GM21786 (cell line): ENCODE measurements around the gene NTN4.
"Not testable (repeated sequence)": the region's sequence is repeated elsewhere in the genome, so short reads cannot be mapped to it uniquely, and the experiment has no call there.

Source experiments
- ATAC-seq: cut with Tn5 transposase; IDR thresholded peaks from one replicate; pipeline ENCODE4 v1.9.1; 2021; ENCODE audit not compliant: unreplicated experiment

The NTN4 gene

DNA sequence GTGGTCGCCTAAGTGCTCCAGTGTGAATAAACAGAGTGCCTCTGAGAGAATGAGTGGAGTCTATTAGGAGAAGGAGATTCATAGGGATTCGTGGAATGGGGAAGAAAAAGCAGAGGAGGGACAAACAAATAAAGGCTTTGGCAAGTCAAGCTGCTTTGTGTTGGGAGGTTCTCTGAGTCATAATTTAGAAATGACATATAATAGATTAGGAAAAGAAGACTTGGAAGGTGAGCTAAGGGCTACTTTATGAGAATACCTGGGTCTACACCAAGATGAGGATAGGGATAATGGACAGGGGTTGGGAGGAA, 6.4 kb upstream of the NTN4 start:
- no peak for ATAC-seq

DNA sequence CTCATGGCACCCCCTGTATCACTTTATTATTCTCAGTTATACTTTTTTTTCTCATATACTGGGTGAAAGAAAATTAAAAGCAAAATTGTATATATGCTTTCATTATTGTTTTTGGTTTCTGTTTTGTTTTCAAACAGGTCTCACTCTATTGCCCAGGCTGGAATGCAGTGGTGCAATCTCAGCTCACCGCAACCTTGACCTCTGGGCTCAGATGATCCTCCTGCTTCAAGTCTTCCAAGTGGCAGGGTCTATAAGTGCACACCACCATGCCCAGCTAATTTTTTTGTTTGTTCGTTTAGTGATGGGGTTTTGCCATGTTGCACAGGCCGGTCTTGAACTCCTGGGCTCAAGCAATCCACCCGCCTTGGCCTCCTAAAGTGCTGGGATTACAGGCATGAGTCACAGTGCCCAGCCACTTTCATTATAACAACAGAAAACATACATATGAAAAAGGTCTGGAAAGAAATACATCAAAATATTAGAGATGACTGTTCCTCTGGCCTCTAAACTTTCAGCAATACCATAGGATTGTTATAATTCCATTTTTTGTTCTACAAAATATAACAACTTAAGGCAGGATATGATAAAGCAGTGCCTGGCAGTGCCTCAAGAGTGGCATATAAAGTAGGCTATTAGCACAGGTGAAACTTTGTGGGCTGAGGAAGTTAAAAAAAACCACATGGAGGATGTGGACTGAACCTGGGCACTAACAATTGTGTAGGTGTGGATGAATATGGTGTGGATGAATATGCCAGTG, 5.8 kb upstream of the NTN4 start:
- ATAC-seq: no peak

DNA sequence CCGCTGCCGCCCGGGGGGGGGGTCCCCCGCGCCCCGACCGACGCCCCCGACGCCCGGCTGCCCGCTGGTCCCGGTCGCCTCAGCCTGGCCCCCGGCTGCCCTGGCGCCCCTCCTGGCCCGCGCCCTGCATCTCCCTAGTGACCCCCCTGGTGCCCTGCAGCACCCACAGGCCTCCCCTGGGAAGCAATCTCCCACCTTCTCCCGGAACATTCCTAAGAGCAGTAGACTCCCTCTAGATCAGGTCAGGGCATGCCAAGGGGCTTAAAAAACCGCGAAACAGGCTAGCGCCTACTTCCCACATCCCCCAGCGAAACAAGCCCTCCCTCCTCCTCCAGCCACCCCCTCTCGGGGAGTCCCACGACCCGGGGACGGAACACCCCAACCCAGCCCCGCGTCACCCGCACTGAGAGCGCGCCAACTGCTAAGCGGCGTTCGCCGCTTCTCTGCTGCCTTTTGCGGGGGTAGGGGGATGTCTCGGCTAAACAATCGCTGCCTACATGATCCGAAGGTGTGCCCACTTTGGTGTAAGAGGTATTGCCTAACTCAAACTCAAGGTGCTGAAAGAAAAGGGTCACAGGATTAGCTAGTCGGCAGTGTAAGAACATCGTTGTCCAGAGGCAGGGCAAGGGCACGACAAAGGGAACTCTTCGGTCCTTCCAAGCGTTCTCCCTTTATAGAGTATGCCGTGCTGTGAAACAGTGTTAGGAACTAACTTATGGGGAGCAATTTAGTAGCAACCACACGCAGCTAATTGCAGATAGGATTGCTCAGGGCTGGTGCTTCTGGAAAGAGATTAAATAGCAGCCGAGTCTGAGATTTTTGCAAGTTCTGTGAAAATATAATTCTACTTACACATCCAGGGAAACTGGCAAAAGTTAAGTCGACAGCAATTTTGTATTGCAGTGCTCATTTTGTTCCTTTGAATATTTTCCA, 619 bp upstream of the NTN4 start:
- ATAC-seq: no peak

DNA sequence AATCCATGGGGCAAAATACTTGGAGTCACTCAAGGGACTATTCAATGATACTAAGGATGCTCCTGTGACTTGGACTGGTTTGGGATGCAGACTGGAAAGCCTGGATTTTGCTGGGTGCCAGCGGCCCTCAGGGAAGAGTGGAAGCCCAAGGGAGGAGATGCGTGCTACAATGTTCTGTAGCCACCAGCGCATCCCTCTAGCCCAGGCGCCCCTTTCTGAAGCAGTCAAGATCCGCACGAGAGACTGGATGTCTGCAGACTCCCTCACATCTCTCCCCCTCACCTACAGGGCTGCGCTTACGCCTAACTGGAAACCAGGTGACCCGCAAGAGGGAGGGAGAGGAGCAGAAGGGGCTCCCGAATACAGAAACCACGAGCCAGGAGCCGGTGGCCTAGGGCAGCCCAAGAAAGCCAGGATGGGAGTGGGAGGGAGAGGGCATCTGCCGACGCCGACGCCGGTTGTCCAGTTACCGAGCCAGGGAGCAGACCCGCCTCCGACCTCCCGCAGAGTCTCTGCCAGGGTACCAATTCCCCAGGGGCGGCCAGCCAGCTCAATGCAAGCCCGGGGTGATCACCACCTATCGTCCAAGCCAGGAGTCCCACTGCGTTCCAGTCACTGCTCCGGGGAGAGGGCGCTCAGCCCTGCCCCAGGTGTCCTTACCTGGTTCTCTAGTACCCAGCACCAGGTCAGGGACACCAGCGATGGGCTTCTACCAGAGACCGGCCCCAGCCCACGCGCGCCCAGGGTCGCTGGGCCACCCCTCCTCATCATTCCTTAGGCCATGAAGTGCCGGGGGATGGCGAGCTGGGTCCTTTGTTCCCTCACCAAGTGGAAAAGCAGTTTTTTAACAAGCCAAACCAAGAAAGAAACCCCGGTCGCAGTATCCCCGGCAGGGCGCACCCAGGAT, 1.2 kb downstream of the NTN4 start:
- ATAC-seq: no peak

DNA sequence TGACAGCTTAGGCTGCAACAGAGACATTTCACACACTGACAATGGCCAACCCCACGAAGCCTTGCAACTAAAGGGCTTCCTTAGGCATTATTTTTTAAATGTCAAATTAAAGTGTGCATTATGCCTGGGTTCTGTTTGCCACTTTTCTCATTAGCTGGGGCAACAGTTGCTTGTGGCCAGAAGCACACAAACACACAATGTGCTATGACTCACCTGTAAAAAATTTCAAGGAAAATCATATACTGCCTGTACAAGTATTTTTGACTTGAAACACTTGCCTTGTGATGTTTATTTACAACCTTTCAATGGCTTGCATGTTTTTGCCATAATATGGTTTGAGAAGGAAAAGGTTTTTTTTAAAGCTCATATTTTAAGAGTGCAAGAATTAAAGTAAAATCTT, 1.9 kb downstream of the NTN4 start:
- no peak for ATAC-seq

DNA sequence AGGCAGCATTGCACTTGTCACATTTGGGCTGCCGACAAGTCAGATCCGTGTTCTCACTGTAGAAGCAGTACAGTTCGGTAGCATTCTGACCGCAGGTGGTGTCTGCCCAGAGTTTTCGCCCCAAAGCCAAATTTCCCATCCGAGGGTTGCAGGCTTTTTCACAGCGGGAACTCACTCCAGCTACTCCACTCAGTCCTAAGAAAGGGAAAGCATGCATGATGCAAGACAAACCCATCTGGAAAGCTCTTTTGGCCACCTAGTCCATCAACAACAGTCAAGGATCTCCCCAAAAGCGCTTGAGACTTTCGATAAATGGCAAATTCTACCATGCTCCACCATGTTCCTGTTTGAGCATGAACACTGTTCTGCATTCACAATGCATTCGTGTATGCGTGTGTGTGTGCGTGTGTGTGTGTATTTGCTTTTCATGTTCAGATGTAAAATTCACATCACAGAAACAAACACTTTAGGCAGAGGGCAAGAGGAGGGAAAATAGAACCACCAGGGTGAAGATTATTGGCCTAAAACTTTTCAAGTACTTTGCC, 3.2 kb downstream of the NTN4 start:
- ATAC-seq: no peak

DNA sequence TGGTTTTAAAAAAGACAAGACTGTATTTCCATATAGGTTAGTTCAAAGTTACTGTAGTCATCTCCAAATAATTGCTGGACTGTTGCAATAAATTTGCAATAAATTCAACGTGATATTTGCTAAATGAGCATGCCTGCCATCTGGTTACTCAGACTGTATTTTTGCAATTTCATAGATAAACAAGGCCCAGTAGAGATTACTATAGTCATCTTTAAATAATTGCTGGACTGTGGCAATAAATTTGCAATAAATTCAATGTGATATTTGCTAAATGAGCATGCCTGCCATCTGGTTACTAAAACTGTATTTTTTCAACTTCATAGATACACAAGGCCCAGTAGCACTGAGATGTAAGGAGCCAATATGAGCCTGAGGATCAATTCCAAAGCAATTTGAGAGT, 5.6 kb downstream of the NTN4 start:
- ATAC-seq: no peak

DNA sequence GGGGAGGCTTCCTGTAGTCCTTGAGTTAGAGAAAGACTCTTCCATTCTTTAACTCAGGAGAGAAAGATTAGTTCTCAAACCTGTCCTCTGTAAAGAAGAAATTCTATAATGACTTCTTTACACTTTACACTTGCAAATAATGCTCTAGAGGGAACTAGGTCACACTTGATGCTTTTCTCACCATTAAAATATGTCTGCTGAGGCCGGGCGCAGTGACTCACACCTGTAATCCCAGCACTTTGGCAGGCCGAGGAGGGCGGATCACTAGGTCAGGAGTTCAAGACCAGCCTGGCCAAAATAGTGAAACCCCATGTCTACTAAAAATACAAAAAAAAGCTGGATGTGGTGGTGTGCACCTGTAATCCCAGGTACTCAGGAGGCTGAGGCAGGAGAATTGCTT, 6.3 kb downstream of the NTN4 start:
- ATAC-seq: no peak

DNA sequence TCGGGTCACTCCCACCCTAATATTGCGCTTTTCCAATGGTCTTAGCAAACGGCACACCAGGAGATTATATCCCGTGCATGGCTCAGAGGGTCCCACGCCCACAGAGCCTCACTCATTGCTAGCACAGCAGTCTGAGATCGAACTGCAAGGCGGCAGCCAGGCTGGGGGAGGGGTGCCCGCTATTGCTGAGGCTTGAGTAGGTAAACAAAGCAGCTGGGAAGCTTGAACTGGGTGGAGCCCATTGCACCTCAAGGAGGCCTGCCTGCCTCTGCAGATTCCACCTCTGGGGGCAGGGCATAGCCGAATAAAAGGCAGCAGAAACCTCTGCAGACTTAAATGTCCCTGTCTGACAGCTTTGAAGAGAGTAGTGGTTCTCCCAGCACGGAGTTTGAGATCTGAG, 15.1 kb downstream of the NTN4 start:
- ATAC-seq: not testable (repeated sequence)

DNA sequence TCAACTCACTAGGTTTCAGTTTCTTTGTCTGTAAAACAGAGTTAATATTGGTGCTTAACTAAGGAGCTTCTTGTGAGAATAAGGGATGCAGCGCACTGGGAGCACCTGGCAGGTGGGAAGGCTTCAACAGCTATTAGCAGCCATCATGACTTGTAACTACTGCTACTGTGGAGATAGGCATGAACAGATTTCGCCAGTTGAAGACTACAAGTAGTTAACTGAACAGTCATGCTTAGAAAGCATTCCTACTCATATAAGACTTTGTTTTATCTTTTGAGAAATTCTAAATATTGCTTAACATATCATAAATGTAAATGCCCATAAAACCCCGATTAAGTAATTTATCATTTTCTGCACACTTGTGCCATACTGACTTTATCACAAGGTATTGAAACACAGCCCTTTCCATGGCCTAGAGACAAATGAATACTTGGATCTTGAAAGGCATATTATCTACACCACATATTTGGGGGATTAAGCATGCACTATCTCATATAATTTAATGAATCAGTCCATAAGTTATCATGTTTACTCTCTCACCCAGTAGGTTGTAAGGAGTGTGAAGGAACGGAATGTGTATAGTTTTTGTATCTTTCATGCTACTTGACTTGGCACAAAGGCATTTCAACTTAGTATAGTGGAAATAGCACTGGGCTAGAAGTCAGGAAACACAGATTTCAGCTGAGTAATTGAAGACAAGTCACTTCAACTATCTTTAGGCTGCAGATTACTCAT, 16.1 kb downstream of the NTN4 start:
- ATAC-seq: no peak

DNA sequence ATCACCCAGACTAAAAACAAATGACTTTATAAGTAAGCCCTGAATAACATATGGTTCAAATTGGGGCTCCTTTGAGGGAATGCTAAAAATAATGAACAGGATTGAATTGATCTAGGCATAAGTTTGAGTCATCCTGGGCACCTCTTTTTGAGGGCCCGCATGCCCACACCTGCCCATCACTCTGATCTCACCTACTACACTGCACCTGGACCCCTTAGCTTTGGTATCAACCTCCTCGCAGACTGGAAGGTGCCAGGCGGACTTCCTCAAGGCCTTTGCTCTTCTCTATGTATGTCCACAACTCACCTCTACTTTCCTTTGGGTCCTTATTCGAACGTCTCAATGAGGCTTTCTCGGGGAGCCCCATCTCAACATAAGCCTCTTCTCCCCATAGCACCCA, 17.2 kb downstream of the NTN4 start:
- no peak for ATAC-seq

DNA sequence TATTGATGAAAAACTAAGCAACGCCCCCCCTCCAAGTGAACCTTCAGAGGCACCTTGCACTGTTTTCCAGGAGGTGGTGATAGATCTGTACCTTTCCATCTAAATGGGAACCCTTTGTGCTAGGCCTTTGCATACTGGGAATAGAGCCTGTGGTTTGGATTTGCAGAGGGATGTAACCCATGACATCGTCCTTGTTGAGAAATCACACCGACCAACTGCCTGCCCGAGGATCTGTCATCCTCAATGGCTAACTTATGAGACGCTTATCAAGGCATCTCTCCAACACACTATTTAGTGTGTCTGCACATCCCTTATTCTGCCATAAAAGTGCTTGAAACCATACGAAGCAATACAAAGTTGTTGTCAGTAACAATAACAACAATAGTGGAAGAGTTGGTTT, 22.9 kb downstream of the NTN4 start:
- ATAC-seq: no peak

DNA sequence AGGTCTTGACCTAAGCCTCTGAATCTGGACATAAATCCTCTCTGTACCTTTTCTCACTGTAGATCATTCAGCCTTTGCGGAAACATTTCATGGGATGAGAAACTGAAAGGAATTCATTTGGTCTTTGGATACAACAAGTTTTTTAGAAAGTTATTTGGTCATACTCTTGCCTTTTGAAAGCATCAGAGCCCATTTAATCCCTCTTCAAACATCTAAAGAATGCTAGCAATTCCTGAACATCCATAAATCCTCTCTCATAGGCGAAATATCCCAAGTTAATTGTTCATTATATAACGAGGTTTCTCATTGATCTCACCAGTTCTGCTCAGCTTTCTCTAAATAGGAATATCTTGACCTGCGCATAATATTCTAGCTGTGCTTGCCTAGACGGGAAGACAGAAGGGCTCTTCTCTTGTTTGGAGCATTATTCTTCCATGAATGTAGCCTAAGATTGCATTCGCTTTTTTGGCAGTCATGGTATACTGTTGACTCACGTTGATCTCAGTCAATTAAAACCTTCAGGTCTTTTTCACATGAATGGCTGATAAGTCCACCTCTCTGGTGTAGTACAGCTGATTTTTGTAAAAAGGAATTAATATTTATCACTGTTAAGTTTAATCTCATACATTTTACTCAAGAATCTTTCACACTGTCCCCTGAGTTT, 24.1 kb downstream of the NTN4 start:
- no peak for ATAC-seq

DNA sequence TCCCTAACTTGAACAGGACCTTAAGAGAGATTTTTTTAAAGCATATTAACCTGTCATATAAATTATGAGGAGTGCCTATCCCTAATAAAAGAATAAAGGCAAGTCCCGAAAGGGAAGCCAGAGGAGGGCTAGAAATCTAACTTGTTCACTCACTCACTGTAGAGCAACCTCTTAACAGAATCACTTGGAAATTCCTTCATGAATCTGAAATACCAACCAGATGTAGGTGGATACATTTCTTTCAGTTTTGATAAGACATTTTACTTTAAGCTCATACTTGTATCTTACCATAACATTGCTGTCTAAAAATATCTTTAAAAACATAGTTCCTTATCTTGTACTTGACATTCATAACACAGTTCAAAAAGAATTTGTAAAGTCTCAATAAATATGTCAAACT, 25.7 kb downstream of the NTN4 start:
- no peak for ATAC-seq

DNA sequence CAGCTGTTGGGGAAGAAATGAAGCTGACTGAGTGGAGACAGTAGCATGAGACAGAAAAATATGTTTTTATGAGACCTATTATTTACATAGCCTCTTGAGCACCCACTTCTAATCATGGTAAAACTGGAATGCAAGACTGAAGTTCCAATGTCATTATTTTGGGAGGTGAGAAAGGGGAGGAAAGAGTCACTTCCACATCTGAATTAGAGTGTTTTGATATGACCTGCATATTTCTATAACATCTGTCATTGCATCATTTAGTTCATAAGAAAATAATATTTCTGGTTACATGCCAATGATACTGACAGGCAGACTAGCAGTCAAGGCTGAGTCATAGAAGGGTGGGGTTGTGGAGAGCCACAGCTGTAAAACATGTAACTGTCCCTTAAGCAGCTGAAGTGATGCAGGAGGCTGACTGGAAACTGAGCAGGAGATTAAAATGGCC, 26.7 kb downstream of the NTN4 start:
- ATAC-seq: no peak

DNA sequence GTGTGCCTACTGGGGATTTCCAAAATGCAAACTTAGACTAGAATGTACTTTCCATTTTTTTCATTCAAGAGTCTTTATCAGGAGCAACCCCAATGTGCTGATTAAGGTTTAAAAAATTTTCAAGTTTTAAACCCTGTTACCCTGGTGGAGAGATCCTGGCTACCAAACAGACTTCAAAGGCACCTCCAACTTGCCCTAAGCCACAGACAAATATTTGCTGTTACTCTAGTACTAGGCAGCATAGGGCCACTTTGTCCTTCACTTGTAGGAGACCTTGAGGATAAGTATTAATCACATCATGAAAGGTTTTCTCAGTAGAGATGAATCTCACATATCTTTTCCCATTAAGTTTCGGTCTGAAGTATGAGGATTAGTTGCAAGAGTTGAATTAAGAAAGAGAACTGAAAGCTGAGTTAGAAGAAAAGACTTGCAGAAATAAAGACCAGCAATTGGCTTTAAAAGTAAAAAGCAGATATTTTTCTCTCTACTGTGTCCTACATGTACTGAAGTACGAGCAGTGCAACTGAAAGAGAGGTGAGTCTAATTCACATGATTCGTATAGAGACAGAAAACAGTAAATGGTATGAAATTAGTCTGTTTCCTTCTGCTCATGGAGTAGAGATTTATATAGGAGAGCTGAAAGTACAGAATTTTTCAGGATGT, 28.3 kb downstream of the NTN4 start:
- no peak for ATAC-seq

DNA sequence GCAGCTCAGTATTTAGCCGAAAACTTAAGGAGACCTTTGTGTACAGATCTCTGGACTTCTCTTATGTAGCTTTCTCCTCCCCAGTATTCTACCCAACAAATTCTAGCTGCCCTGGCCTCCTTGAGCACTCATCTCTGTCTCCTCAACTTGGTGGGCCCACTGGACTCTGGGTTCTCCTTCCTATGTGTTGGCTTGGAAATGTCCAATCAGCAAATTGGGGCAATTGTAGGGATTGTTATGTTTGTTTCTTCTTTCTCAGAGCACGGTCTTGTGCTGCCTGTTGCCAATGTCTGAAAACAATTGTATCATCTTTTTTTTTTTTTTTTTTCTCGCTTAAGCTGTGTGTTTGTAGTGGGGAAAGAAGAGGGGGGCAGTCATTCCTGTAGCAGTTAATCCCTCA, 30.2 kb downstream of the NTN4 start:
- ATAC-seq: no peak

DNA sequence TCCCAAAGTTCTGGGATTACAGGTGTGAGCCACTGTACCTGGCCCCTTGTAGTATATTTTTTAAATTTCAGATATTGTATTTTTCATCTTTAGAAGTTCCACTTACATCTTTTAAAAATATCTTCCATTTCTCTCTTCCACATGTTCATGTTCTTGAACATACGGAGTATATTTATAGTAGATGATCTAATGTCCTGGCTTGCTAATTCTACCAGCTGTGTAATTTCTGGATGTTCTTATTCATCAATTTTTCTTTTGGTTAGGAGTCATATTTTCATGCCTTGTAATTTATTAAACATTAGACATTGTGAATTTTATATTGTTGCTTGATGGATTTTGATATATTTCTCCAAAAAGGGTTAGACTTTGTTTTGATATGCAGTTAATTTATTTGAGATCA, 30.8 kb downstream of the NTN4 start:
- no peak for ATAC-seq

DNA sequence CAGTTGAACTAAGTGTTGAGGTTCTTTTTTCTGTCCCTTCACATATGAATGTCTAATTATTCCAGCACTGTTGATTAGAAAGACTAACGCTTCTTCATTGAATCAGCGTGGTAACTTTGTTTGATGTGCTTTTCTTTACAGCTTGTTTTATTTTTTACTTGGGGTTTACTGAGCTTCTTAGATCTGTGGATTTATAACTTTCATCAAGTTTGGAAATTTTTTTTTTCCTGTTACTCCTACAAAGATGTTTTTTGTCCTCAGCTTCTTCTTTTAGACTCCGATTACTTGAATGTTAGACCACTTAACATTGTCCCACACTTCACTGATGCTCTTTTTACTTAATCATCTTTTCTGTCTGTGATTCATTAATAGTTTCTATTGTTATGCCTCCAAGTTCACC, 31.5 kb downstream of the NTN4 start:
- ATAC-seq: no peak
